Measurements from ENCODE around the gene MYO5B. TPM values are rescaled to one million over a fixed set of nuclear protein-coding genes. Genes with fewer than 3 reads are reported as not detected.

MYO5B gene
- total and polyA plus RNA-seq, 9 of the 15 experiments (the other 6 are each of a cell fraction or from before 2014, with no cell fraction given): 0.07 to 0.42 (median 0.28) TPM

DNA sequence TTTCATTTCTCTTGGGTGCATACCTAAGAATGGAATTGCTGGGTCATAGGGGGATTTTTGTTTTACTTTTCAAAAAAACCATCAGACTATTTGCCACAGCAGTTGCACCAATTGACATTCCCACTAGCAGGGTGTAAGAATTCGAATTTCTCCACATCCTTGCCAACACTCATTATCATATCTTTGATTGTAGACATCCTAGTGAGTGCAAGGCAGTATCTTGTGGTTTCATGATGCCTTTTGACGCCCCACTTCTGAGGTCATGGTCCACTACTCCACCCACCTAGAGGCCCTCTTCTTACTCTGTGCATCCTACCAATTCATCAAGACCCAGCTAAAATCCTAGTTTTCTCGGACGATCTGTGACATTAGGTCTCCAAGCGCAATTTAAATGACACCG, 161.9 kb downstream of the MYO5B start:
- Histone ChIP-seq H3K4me2 (ENCODE audit: insufficient read depth, low read length) (no peak overlapping the region), H3K9me1 (ENCODE audit: control insufficient read depth, insufficient read depth, low read length) (no peaks in the 10 kb centered on the region), H2AFZ (ENCODE audit: low read depth, low read length) (no peak overlapping the region), H3K4me1 (replicated peaks in 1 of 2; ENCODE audit: control insufficient read depth in 2 of 2, insufficient read depth in 2 of 2, low read length in 2 of 2) (no peaks in the 10 kb centered on the region), H3K79me2 (ENCODE audit: control insufficient read depth, insufficient read depth, low read length) (no peaks in the 10 kb centered on the region), H3K9me3 (replicated peaks; ENCODE audit: control insufficient read depth, insufficient read depth, low read depth, low read length) (no peaks in the 10 kb centered on the region), H3K27ac (ENCODE audit: extremely low read depth, low read depth, low read length) (no peak overlapping the region), H3K9ac (ENCODE audit: insufficient read depth in 1 of 2, low read depth in 2 of 2, low read length in 2 of 2) (no peak overlapping the region), H3K4me3 (no peak overlapping the region), H4K20me1 (replicated peaks; ENCODE audit: control insufficient read depth, insufficient read depth, low read length) (no peaks in the 10 kb centered on the region), H3K27me3 (ENCODE audit: control insufficient read depth in 2 of 2, insufficient read depth in 2 of 2, low read length in 2 of 2) (no peaks in the 10 kb centered on the region), H3K36me3 (ENCODE audit: control insufficient read depth, insufficient read depth, low read length) (no peaks in the 10 kb centered on the region)
- no TSS peak for BruUV-seq (replicated peaks)
- in situ Hi-C loops (cut with MboI): no loop called here
- DNase-seq (ENCODE audit: extremely low read depth in 1 of 4, low spot score in 3 of 4) (no peak), FAIRE-seq (no peak), ATAC-seq (no peak)
- no peak for TF ChIP-seq RUNX1 (IDR thresholded peaks at IDR 0.05; ENCODE audit: low read depth)
- no peak for TF ChIP-seq ZNF407 (IDR thresholded peaks at IDR 0.05; ENCODE audit: low read depth)
- TF ChIP-seq HMG20B (CRISPR knock-in tag; IDR thresholded peaks at IDR 0.05): no peak
- TF ChIP-seq POLR3G (IDR thresholded peaks at IDR 0.05; ENCODE audit: extremely low read depth, insufficient read length, insufficient replicate concordance): no peak
- TF ChIP-seq EHMT2 (IDR thresholded peaks at IDR 0.05): no peak
- TF ChIP-seq HOXB6 (CRISPR knock-in tag; IDR thresholded peaks at IDR 0.05; ENCODE audit: borderline replicate concordance): no peak
- TF ChIP-seq ZNF12 (CRISPR knock-in tag; IDR thresholded peaks at IDR 0.05): no peak
- no peak for TF ChIP-seq ZNF436 (CRISPR knock-in tag; IDR thresholded peaks at IDR 0.05)
- TF ChIP-seq EP300 (IDR thresholded peaks at IDR 0.05; ENCODE audit: low read length): no peak
- CTCF ChIA-PET (ENCODE audit: low intra/inter-chr PET ratio): no interaction called here
- intact Hi-C loops (cut with micrococcal nuclease): no loop called here
- POLR2A ChIA-PET: interaction anchor here (0.8 kb wide), 1 partner anchor 23 kb away, joined by 3 read pairs; no protein-coding TSS in a partner anchor
- 5% methylated on average over 5 of the region's 6 CpGs for WGBS (ENCODE audit: insufficient coverage, low coverage, missing lambda C conversion rate)
